ENCODE results near the gene HDAC4.

The HDAC4 gene

GRCh38 chr2:239345251-239345650, 55.6 kb downstream of the HDAC4 start:
- no peak for DNase-seq

- no peak for DNase-seq
These were observed 56.0 kb downstream of the HDAC4 start for GRCh38 chr2:239344857-239345216.

- DNase-seq: no peak
These were observed 56.6 kb downstream of the HDAC4 start for GRCh38 chr2:239343946-239344856.

GRCh38 chr2:239343460-239343859, 57.4 kb downstream of the HDAC4 start:
- no peak for DNase-seq

- no peak for DNase-seq
These were observed 59.0 kb downstream of the HDAC4 start for GRCh38 chr2:239341840-239342239.

GRCh38 chr2:239341146-239341732, 59.6 kb downstream of the HDAC4 start:
- DNase-seq: no peak

- DNase-seq: peak; percentile 49 to 61
These were observed 60.9 kb downstream of the HDAC4 start for GRCh38 chr2:239339726-239340601.

- no peak for DNase-seq
These were observed 61.6 kb downstream of the HDAC4 start for GRCh38 chr2:239339241-239339640.

GRCh38 chr2:239337877-239338484, 62.8 kb downstream of the HDAC4 start:
- DNase-seq: no peak

GRCh38 chr2:239337122-239337876, 63.5 kb downstream of the HDAC4 start:
- DNase-seq: no peak

- no peak for DNase-seq
These were observed 69.3 kb downstream of the HDAC4 start for GRCh38 chr2:239331560-239331959.

- DNase-seq: no peak
These were observed 70.0 kb downstream of the HDAC4 start for GRCh38 chr2:239330836-239331235.

GRCh38 chr2:239329972-239330572, 70.7 kb downstream of the HDAC4 start:
- DNase-seq: no peak

- DNase-seq: no peak
These were observed 71.4 kb downstream of the HDAC4 start for GRCh38 chr2:239329284-239329971.

- DNase-seq: no peak
These were observed 72.2 kb downstream of the HDAC4 start for GRCh38 chr2:239328351-239329191.

- no peak for DNase-seq
These were observed 73.1 kb downstream of the HDAC4 start for GRCh38 chr2:239327536-239328350.

GRCh38 chr2:239326831-239327535, 73.8 kb downstream of the HDAC4 start:
- no peak for DNase-seq

- no peak for DNase-seq
These were observed 76.4 kb downstream of the HDAC4 start for GRCh38 chr2:239324456-239324855.

GRCh38 chr2:239323447-239323846, 77.4 kb downstream of the HDAC4 start:
- DNase-seq: no peak
